Measurements from ENCODE around the gene CLTCL1. TPM values are rescaled to one million over a fixed set of nuclear protein-coding genes. Genes with fewer than 3 reads are reported as not detected.
"Not testable (repeated sequence)": the region's sequence is repeated elsewhere in the genome, so short reads cannot be mapped to it uniquely, and the experiment has no call there.

Gene CLTCL1
- total and polyA plus RNA-seq, 2 donors (not counting 1 experiment from before 2014, with no cell fraction given) = 1.0 to 5.5 TPM

GRCh38 chr22:19164425-19164824 is 127.1 kb downstream of the CLTCL1 start:
- no peak overlapping the region for H3K27ac Mint-ChIP-seq

DNA sequence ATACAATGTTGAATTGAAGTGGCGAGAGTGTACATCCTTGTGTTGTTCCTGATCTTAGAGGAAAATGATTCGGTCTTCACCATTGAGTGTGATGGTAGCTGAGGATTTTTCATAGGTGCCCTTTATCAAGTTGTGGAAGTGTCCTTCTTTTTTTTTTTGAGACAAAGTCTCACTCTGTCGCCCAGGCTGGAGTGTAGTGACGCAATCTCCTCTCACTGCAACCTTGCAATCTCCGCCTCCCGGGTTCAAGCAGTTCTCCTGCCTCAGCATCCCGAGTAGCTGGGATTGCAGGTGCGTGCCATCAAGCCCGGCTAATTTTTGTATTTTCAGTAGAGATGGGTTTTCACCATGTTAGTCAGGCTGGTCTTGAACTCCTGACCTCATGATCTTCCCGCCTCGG is 132.9 kb downstream of the CLTCL1 start:
- H4K20me1 ChIP-seq (ENCODE audit: control insufficient read depth, insufficient read depth, low read length, poor library complexity, severe bottlenecking); H3K27me3 ChIP-seq (replicated peaks in 1 of 4; ENCODE audit: control extremely low read depth in 1 of 4, control insufficient read depth in 3 of 4, insufficient read depth in 4 of 4, low read length in 3 of 4); H3K36me3 ChIP-seq (replicated peaks in 1 of 2; ENCODE audit: control extremely low read depth in 1 of 2, control insufficient read depth in 1 of 2, extremely low read depth in 1 of 2, insufficient read depth in 2 of 2, low read length in 1 of 2); intact Hi-C loops (cut with micrococcal nuclease); H3K79me2 ChIP-seq (ENCODE audit: control insufficient read depth, insufficient read depth, low read length); H3K4me3 Mint-ChIP-seq; ATAC-seq (ENCODE audit: low read depth); H3K27ac ChIP-seq (ENCODE audit: low read length in 2 of 2); H3K9me3 ChIP-seq (ENCODE audit: control extremely low read depth in 1 of 3, control insufficient read depth in 2 of 3, insufficient read depth in 1 of 3, low read length in 2 of 3); H3K4me2 ChIP-seq (replicated peaks; ENCODE audit: low read depth, low read length, poor library complexity, severe bottlenecking); H2AFZ ChIP-seq (ENCODE audit: insufficient read depth, low read depth, low read length, poor library complexity, severe bottlenecking); POLR2A ChIA-PET; DNase-seq; H3K9me3 Mint-ChIP-seq (ENCODE audit: insufficient read depth); H3K4me1 Mint-ChIP-seq; H3K27ac Mint-ChIP-seq; H3K4me3 ChIP-seq (ENCODE audit: control extremely low read depth in 1 of 5, extremely low read depth in 1 of 5, insufficient read depth in 1 of 5, low read depth in 2 of 5, low read length in 4 of 5); H3K9ac ChIP-seq (ENCODE audit: low read length); CTCF ChIA-PET; H3K4me1 ChIP-seq (ENCODE audit: control insufficient read depth in 2 of 2, insufficient read depth in 2 of 2, low read length in 2 of 2): not testable (repeated sequence)
- H3K27me3 Mint-ChIP-seq = peaks cover 23% of the 10 kb centered on the region
- WGBS (ENCODE audit: insufficient coverage) = 91% methylated on average over 9 of the region's 11 CpGs

More at GRCh38 chr22:19164425-19164824, 127.1 kb downstream of the CLTCL1 start:
- H3K4me1 Mint-ChIP-seq = peaks cover 6% of the 10 kb centered on the region
- H3K4me3 Mint-ChIP-seq = no peak overlapping the region
- H3K27me3 ChIP-seq (replicated peaks in 1 of 4; ENCODE audit: control extremely low read depth in 1 of 4, control insufficient read depth in 3 of 4, insufficient read depth in 4 of 4, low read length in 3 of 4) = peaks cover 0 to 31% (median 18%) of the 10 kb centered on the region in 4 experiments
- 100% methylated on average over 3 of the region's 6 CpGs for WGBS (ENCODE audit: insufficient coverage)
- no peaks in the 10 kb centered on the region for H3K79me2 ChIP-seq (ENCODE audit: control insufficient read depth, insufficient read depth, low read length)
- no peak overlapping the region for H3K9ac ChIP-seq (ENCODE audit: low read length)
- H3K36me3 ChIP-seq (replicated peaks in 1 of 2; ENCODE audit: control extremely low read depth in 1 of 2, control insufficient read depth in 1 of 2, extremely low read depth in 1 of 2, insufficient read depth in 2 of 2, low read length in 1 of 2) = no peaks in the 10 kb centered on the region
- H2AFZ ChIP-seq (ENCODE audit: insufficient read depth, low read depth, low read length, poor library complexity, severe bottlenecking) = no peak overlapping the region
- H3K27ac ChIP-seq (ENCODE audit: low read length in 2 of 2) = no peak overlapping the region
- H4K20me1 ChIP-seq (ENCODE audit: control insufficient read depth, insufficient read depth, low read length, poor library complexity, severe bottlenecking) = no peaks in the 10 kb centered on the region
- peaks cover 2% of the 10 kb centered on the region for H3K9me3 Mint-ChIP-seq (ENCODE audit: insufficient read depth)
- DNase-seq = no peak
- H3K4me1 ChIP-seq (ENCODE audit: control insufficient read depth in 2 of 2, insufficient read depth in 2 of 2, low read length in 2 of 2) = peaks cover 5 to 13% of the 10 kb centered on the region in 2 donors
- TF ChIP-seq, protein P1, sequence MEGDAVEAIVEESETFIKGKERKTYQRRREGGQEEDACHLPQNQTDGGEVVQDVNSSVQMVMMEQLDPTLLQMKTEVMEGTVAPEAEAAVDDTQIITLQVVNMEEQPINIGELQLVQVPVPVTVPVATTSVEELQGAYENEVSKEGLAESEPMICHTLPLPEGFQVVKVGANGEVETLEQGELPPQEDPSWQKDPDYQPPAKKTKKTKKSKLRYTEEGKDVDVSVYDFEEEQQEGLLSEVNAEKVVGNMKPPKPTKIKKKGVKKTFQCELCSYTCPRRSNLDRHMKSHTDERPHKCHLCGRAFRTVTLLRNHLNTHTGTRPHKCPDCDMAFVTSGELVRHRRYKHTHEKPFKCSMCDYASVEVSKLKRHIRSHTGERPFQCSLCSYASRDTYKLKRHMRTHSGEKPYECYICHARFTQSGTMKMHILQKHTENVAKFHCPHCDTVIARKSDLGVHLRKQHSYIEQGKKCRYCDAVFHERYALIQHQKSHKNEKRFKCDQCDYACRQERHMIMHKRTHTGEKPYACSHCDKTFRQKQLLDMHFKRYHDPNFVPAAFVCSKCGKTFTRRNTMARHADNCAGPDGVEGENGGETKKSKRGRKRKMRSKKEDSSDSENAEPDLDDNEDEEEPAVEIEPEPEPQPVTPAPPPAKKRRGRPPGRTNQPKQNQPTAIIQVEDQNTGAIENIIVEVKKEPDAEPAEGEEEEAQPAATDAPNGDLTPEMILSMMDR (IDR thresholded peaks at IDR 0.05) = no peak
- TF ChIP-seq EZH2 (IDR thresholded peaks at IDR 0.05; ENCODE audit: borderline replicate concordance, insufficient read depth, low read depth, low read length, poor library complexity, severe bottlenecking) = no peak
- H3K4me2 ChIP-seq (replicated peaks; ENCODE audit: low read depth, low read length, poor library complexity, severe bottlenecking) = no peak overlapping the region
- H3K4me3 ChIP-seq (ENCODE audit: control extremely low read depth in 1 of 5, extremely low read depth in 1 of 5, insufficient read depth in 1 of 5, low read depth in 2 of 5, low read length in 4 of 5) = no peak overlapping the region
- POLR2A ChIA-PET = no interaction called here
- ATAC-seq (ENCODE audit: low read depth) = no peak
- intact Hi-C loops (cut with micrococcal nuclease) = no loop called here
- H3K9me3 ChIP-seq (ENCODE audit: control extremely low read depth in 1 of 3, control insufficient read depth in 2 of 3, insufficient read depth in 1 of 3, low read length in 2 of 3) = peaks cover 0 to 17% (median 3%) of the 10 kb centered on the region in 3 donors
- H3K27me3 Mint-ChIP-seq = peaks cover 35% of the 10 kb centered on the region
- CTCF ChIA-PET = no interaction called here

DNA sequence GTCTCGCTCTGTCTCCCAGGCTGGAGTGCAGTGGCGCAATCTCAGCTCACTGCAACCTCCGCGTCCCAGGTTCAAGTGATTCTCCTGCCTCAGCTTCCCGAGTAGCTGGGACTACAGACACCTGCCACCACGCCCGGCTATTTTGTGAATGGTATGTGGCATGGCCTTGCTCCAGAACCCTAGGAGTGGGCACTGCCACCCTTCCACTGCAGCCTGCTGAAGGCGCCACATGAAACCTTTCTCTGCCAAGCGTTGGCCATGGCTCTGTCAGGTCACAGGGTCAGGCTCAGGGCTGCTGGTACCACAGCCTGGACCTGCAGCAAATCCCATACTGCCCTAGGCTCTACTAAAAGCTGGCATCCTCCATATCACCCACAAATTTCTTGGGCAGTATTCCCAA is 135.4 kb downstream of the CLTCL1 start:
- CTCF ChIA-PET = not testable (repeated sequence)

More for the DNA sequence above, 135.4 kb downstream of the CLTCL1 start:
- H3K79me2 ChIP-seq (ENCODE audit: control insufficient read depth, insufficient read depth, low read length); H3K27ac Mint-ChIP-seq; H3K4me3 ChIP-seq (ENCODE audit: control extremely low read depth in 1 of 5, extremely low read depth in 1 of 5, insufficient read depth in 1 of 5, low read depth in 2 of 5, low read length in 4 of 5); H3K4me1 Mint-ChIP-seq; H3K9me3 Mint-ChIP-seq (ENCODE audit: insufficient read depth); DNase-seq; H3K27ac ChIP-seq (ENCODE audit: low read length in 2 of 2); H3K4me2 ChIP-seq (replicated peaks; ENCODE audit: low read depth, low read length, poor library complexity, severe bottlenecking); H3K36me3 ChIP-seq (replicated peaks in 1 of 2; ENCODE audit: control extremely low read depth in 1 of 2, control insufficient read depth in 1 of 2, extremely low read depth in 1 of 2, insufficient read depth in 2 of 2, low read length in 1 of 2); H4K20me1 ChIP-seq (ENCODE audit: control insufficient read depth, insufficient read depth, low read length, poor library complexity, severe bottlenecking); H3K4me1 ChIP-seq (ENCODE audit: control insufficient read depth in 2 of 2, insufficient read depth in 2 of 2, low read length in 2 of 2); POLR2A ChIA-PET; ATAC-seq (ENCODE audit: low read depth); H3K9me3 ChIP-seq (ENCODE audit: control extremely low read depth in 1 of 3, control insufficient read depth in 2 of 3, insufficient read depth in 1 of 3, low read length in 2 of 3); H2AFZ ChIP-seq (ENCODE audit: insufficient read depth, low read depth, low read length, poor library complexity, severe bottlenecking); intact Hi-C loops (cut with micrococcal nuclease); H3K4me3 Mint-ChIP-seq; H3K9ac ChIP-seq (ENCODE audit: low read length): not testable (repeated sequence)
- H3K27me3 ChIP-seq (replicated peaks in 1 of 4; ENCODE audit: control extremely low read depth in 1 of 4, control insufficient read depth in 3 of 4, insufficient read depth in 4 of 4, low read length in 3 of 4) = peaks cover 0 to 26% (median 10%) of the 10 kb centered on the region in 4 experiments
- WGBS (ENCODE audit: insufficient coverage) = 98% methylated on average over 8 of the region's 9 CpGs
- peaks cover 41% of the 10 kb centered on the region for H3K27me3 Mint-ChIP-seq

Measured in B cell (primary cell).